GM21367 (cell line): Measurements from ENCODE around the gene PLXDC2.

ENCODE experiments used
- ATAC-seq: cut with Tn5 transposase; IDR thresholded peaks from one replicate; pipeline ENCODE4 v1.9.1; 2021; ENCODE audit not compliant: unreplicated experiment

The PLXDC2 gene

GRCh38 chr10:20105236-20105635 is 289.0 kb downstream of the PLXDC2 start:
- ATAC-seq, result no peak

GRCh38 chr10:20105931-20106330 is 289.7 kb downstream of the PLXDC2 start:
- no peak for ATAC-seq

- no peak for ATAC-seq
These were observed 291.8 kb downstream of the PLXDC2 start for GRCh38 chr10:20108021-20108420.

- ATAC-seq, result no peak
These were observed 293.4 kb downstream of the PLXDC2 start for GRCh38 chr10:20109613-20110012.

- no peak for ATAC-seq
These were observed 294.2 kb downstream of the PLXDC2 start for GRCh38 chr10:20110125-20111100.

- ATAC-seq, result no peak
These were observed 297.9 kb downstream of the PLXDC2 start for GRCh38 chr10:20114179-20114578.

GRCh38 chr10:20115894-20116293 is 299.7 kb downstream of the PLXDC2 start:
- ATAC-seq, result no peak

GRCh38 chr10:20117471-20117870 is 301.2 kb downstream of the PLXDC2 start:
- ATAC-seq, result no peak

GRCh38 chr10:20118119-20118518 is 301.9 kb downstream of the PLXDC2 start:
- ATAC-seq, result no peak

- no peak for ATAC-seq
These were observed 312.6 kb downstream of the PLXDC2 start for GRCh38 chr10:20128811-20129210.

- ATAC-seq, result no peak
These were observed 316.6 kb downstream of the PLXDC2 start for GRCh38 chr10:20132816-20133215.

- ATAC-seq, result no peak
These were observed 317.5 kb downstream of the PLXDC2 start for GRCh38 chr10:20133669-20134189.

- ATAC-seq, result no peak
These were observed 326.1 kb downstream of the PLXDC2 start for GRCh38 chr10:20142311-20142710.

GRCh38 chr10:20144268-20144667 is 328.0 kb downstream of the PLXDC2 start:
- no peak for ATAC-seq

- ATAC-seq, result no peak
These were observed 329.8 kb downstream of the PLXDC2 start for GRCh38 chr10:20146004-20146403.

GRCh38 chr10:20147684-20148083 is 331.5 kb downstream of the PLXDC2 start:
- ATAC-seq, result no peak

- ATAC-seq, result no peak
These were observed 340.3 kb downstream of the PLXDC2 start for GRCh38 chr10:20156511-20156910.

- no peak for ATAC-seq
These were observed 341.1 kb downstream of the PLXDC2 start for GRCh38 chr10:20157314-20157713.

GRCh38 chr10:20158086-20158485 is 341.9 kb downstream of the PLXDC2 start:
- no peak for ATAC-seq

- no peak for ATAC-seq
These were observed 345.9 kb downstream of the PLXDC2 start for GRCh38 chr10:20162123-20162522.

GRCh38 chr10:20166096-20166675 is 350.0 kb downstream of the PLXDC2 start:
- ATAC-seq, result no peak

- no peak for ATAC-seq
These were observed 354.4 kb downstream of the PLXDC2 start for GRCh38 chr10:20170661-20171060.
